PC-9 (cell line): Measurements from ENCODE around the gene CDH22. TPM values are rescaled to one million over a fixed set of nuclear protein-coding genes. Genes with fewer than 3 reads are reported as not detected.

ENCODE experiments used
- BruUV-seq: library from RNA; stranded (reverse); fragments of 400-500 nt; replicated peaks from 2 replicates; lab custom pipeline; 2021; lab: Mats Ljungman, UMichigan
- CTCF ChIA-PET: fragments of 300-600 bp; sonication (Branson Sonifier 250); formaldehyde crosslinking; loops from one replicate; lab custom pipeline; 2022; ENCODE audit warnings: antibody characterized with exemption; lab: Charles Lee
- POLR2A ChIA-PET: fragments of 300-600 bp; sonication (Branson Sonifier 250); formaldehyde crosslinking; loops from one replicate; lab custom pipeline; 2022; ENCODE audit warnings: antibody characterized with exemption; ENCODE audit not compliant: unreplicated experiment; lab: Charles Lee
- DNase-seq, 2 experiments: peaks; one replicate each; pipeline versions ENCODE4 v3.0.0 to v3.0.0-alpha.2; 2015 to 2022; ENCODE audit warnings: mixed read lengths in 1 of 2
- H2AFZ ChIP-seq: fragments of 200-600 bp; sonication (generic); 2 replicates; pipeline ENCODE4 v1.8.1; 2017; ENCODE audit warnings: antibody characterized with exemption
- H3F3A ChIP-seq: fragments of 200-600 bp; sonication (generic); 2 replicates; pipeline ENCODE4 v1.8.1; 2017; ENCODE audit warnings: antibody characterized with exemption, mild to moderate bottlenecking, low read depth; ENCODE audit not compliant: insufficient read depth
- H3K27ac ChIP-seq: fragments of 200-600 bp; sonication (generic); 2 replicates; pipeline ENCODE4 v1.6.1; 2016; ENCODE audit warnings: mixed run types
- H3K27me3 ChIP-seq: fragments of 200-600 bp; sonication (generic); 2 replicates; pipeline ENCODE4 v1.6.1; 2016; ENCODE audit warnings: low read depth, mixed run types; ENCODE audit not compliant: insufficient read depth
- H3K36me3 ChIP-seq: fragments of 200-600 bp; sonication (generic); 2 replicates; pipeline ENCODE4 v1.6.1; 2016; ENCODE audit warnings: low read depth, mixed run types
- H3K4me1 ChIP-seq: fragments of 200-600 bp; sonication (generic); replicated peaks from 2 replicates; pipeline ENCODE4 v1.6.1; 2016; ENCODE audit warnings: mixed run types; ENCODE audit not compliant: insufficient read depth
- H3K4me2 ChIP-seq: fragments of 200-600 bp; sonication (generic); 2 replicates; pipeline ENCODE4 v1.6.1; 2017; ENCODE audit warnings: mixed run types
- H3K4me3 ChIP-seq: fragments of 200-600 bp; sonication (generic); 2 replicates; pipeline ENCODE4 v1.6.1; 2016; ENCODE audit warnings: mixed run types
- H3K79me2 ChIP-seq: fragments of 200-600 bp; sonication (generic); 2 replicates; pipeline ENCODE4 v1.6.1; 2017; ENCODE audit warnings: low read depth, mixed run types
- H3K9me2 ChIP-seq: fragments of 200-600 bp; sonication (generic); 2 replicates; pipeline ENCODE4 v1.8.1; 2017; ENCODE audit warnings: mild to moderate bottlenecking; ENCODE audit not compliant: insufficient read depth
- H3K9me3 ChIP-seq: fragments of 200-600 bp; sonication (generic); 2 replicates; pipeline ENCODE4 v1.8.1; 2016; ENCODE audit warnings: low read depth; ENCODE audit not compliant: insufficient read depth
- H4K20me1 ChIP-seq: fragments of 200-600 bp; sonication (generic); 2 replicates; pipeline ENCODE4 v1.8.1; 2017; ENCODE audit not compliant: insufficient read depth
- EZH2 ChIP-seq: fragments of 200-600 bp; sonication (generic); IDR thresholded peaks from 2 replicates; pipeline ENCODE4 v1.8.0; 2017; ENCODE audit warnings: antibody characterized with exemption, low read depth
- intact Hi-C: fragments of 100-400 bp; cut with micrococcal nuclease; formaldehyde crosslinking; loops from one replicate; pipeline ENCODE4 v1.10.0; 2022; ENCODE audit not compliant: unreplicated experiment
- total RNA-seq: library from RNA; stranded (reverse); gene quantifications from 2 replicates; pipeline ENCODE4 v1.2.3, GENCODE V29; 2021
- TF ChIP-seq, protein P1 (sequence below): fragments of 200-600 bp; sonication (generic); conservative IDR thresholded peaks from 2 replicates; pipeline ENCODE4 v1.6.1; 2017; ENCODE audit warnings: mixed run types, antibody characterized with exemption, mild to moderate bottlenecking, moderate library complexity

The CDH22 gene
- total RNA-seq, 1 experiment from 2014 or later: not detected

- DNase-seq: no peak
- Histone ChIP-seq H2AFZ (no peak overlapping the region), H4K20me1 (no peaks in the 10 kb centered on the region), H3K27me3 (peaks cover 97% of the 10 kb centered on the region), H3K9me2 (no peaks in the 10 kb centered on the region), H3K4me2 (no peak overlapping the region), H3K36me3 (no peaks in the 10 kb centered on the region), H3F3A (no peaks in the 10 kb centered on the region), H3K79me2 (no peaks in the 10 kb centered on the region), H3K4me1 (no peaks in the 10 kb centered on the region), H3K27ac (no peak overlapping the region), H3K9me3 (no peaks in the 10 kb centered on the region), H3K4me3 (no peak overlapping the region)
- CTCF ChIA-PET: interaction anchor here (0.6 kb wide), 1 partner anchor 9 kb away, joined by 3 read pairs; no protein-coding TSS in a partner anchor
- intact Hi-C loops: loop anchor here (2.0 kb wide), 1 partner anchor 160 kb away; no protein-coding TSS in a partner anchor
- BruUV-seq: no TSS peak
- no peak for TF ChIP-seq EZH2
- TF ChIP-seq, protein P1, sequence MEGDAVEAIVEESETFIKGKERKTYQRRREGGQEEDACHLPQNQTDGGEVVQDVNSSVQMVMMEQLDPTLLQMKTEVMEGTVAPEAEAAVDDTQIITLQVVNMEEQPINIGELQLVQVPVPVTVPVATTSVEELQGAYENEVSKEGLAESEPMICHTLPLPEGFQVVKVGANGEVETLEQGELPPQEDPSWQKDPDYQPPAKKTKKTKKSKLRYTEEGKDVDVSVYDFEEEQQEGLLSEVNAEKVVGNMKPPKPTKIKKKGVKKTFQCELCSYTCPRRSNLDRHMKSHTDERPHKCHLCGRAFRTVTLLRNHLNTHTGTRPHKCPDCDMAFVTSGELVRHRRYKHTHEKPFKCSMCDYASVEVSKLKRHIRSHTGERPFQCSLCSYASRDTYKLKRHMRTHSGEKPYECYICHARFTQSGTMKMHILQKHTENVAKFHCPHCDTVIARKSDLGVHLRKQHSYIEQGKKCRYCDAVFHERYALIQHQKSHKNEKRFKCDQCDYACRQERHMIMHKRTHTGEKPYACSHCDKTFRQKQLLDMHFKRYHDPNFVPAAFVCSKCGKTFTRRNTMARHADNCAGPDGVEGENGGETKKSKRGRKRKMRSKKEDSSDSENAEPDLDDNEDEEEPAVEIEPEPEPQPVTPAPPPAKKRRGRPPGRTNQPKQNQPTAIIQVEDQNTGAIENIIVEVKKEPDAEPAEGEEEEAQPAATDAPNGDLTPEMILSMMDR: no peak
- POLR2A ChIA-PET: no interaction called here
Observed at GRCh38 chr20:46175127-46175494, 133.2 kb downstream of the CDH22 start.

GRCh38 chr20:46174469-46175126 is 133.7 kb downstream of the CDH22 start:
- peak in 1 of 2 experiments; percentile 58 for DNase-seq
- intact Hi-C loops: loop anchor here (2.0 kb wide), 1 partner anchor 160 kb away; no protein-coding TSS in a partner anchor
- BruUV-seq: no TSS peak
- Histone ChIP-seq H3K4me2 (no peak overlapping the region), H2AFZ (no peak overlapping the region), H3K9me3 (no peaks in the 10 kb centered on the region), H4K20me1 (no peaks in the 10 kb centered on the region), H3K9me2 (no peaks in the 10 kb centered on the region), H3K36me3 (no peaks in the 10 kb centered on the region), H3K4me1 (no peaks in the 10 kb centered on the region), H3F3A (no peaks in the 10 kb centered on the region), H3K27ac (no peak overlapping the region), H3K27me3 (peaks cover 96% of the 10 kb centered on the region), H3K4me3 (no peak overlapping the region), H3K79me2 (no peaks in the 10 kb centered on the region)
- CTCF ChIA-PET: no interaction called here
- POLR2A ChIA-PET: no interaction called here
- TF ChIP-seq EZH2: no peak
- TF ChIP-seq, protein P1: 0 out of 2 replicates have a peak, but pooled peaks have one; percentile 23

- H3K4me1 ChIP-seq: no peaks in the 10 kb centered on the region
- no TSS peak for BruUV-seq
- no peaks in the 10 kb centered on the region for H3K9me3 ChIP-seq
- no peak overlapping the region for H3K27ac ChIP-seq
- POLR2A ChIA-PET: no interaction called here
- DNase-seq: no peak
- H3K27me3 ChIP-seq: peaks cover 96% of the 10 kb centered on the region
- no peaks in the 10 kb centered on the region for H3F3A ChIP-seq
- CTCF ChIA-PET: interaction anchor here (0.7 kb wide), 1 partner anchor 25 kb away, joined by 9 read pairs; no protein-coding TSS in a partner anchor
- H3K9me2 ChIP-seq: no peaks in the 10 kb centered on the region
- TF ChIP-seq, protein P1: no peak
- peak; percentile 70; the same call in 1 of the 2 replicates for TF ChIP-seq EZH2
- H3K36me3 ChIP-seq: no peaks in the 10 kb centered on the region
- no peak overlapping the region for H3K4me2 ChIP-seq
- H3K79me2 ChIP-seq: no peaks in the 10 kb centered on the region
- H4K20me1 ChIP-seq: no peaks in the 10 kb centered on the region
- no peak overlapping the region for H3K4me3 ChIP-seq
- H2AFZ ChIP-seq: no peak overlapping the region
- intact Hi-C loops: loop anchor here (2.0 kb wide), 1 partner anchor 159 kb away; no protein-coding TSS in a partner anchor
Observed at GRCh38 chr20:46173652-46174468, 134.4 kb downstream of the CDH22 start.
